Heart right ventricle (tissue), 16 donors: ENCODE data around the gene NAA25. TPM values are rescaled to one million over a fixed set of nuclear protein-coding genes. Genes with fewer than 3 reads are reported as not detected.

ENCODE experiments used
- ATAC-seq, 8 donors: fragments of 200-7000 bp; cut with Tn5 transposase; one replicate each; pipeline ENCODE4 v1.9.1; 2020; ENCODE audit warnings: mild to moderate bottlenecking in 8 of 8, moderate library complexity in 8 of 8, moderate number of reproducible peaks in 1 of 8
- DNase-seq, 2 donors: peaks; one replicate each; pipeline ENCODE4 v3.0.0-alpha.2; 2020
- H3K27ac ChIP-seq, 10 donors: fragments of 200-600 bp; sonication (generic) in 2 of 10; one replicate each; pipeline versions ENCODE4 v1.5.0 to v1.8.0; 2020 to 2022; ENCODE audit warnings: mild to moderate bottlenecking in 3 of 10
- H3K27me3 ChIP-seq, 7 donors: fragments of 200-600 bp; one replicate each; pipeline ENCODE4 v1.8.0; 2021 to 2022; ENCODE audit warnings: mild to moderate bottlenecking in 2 of 7
- H3K36me3 ChIP-seq, 9 donors: fragments of 200-600 bp; sonication (generic) in 1 of 9; one replicate each; pipeline versions ENCODE4 v1.5.0 to v1.8.0; 2020 to 2022; ENCODE audit warnings: mild to moderate bottlenecking in 2 of 9
- H3K4me1 ChIP-seq, 9 donors: fragments of 200-600 bp; sonication (generic) in 1 of 9; one replicate each; pipeline versions ENCODE4 v1.5.0 to v1.8.0; 2020 to 2022; ENCODE audit warnings: mild to moderate bottlenecking in 4 of 9
- H3K4me3 ChIP-seq, 10 donors: fragments of 200-600 bp; sonication (generic) in 2 of 10; one replicate each; pipeline versions ENCODE4 v1.5.0 to v1.8.0; 2020 to 2022; ENCODE audit warnings: mild to moderate bottlenecking in 7 of 10, moderate library complexity in 2 of 10
- H3K9me3 ChIP-seq, 11 donors: fragments of 200-600 bp in 10 of 11; sonication (generic) in 2 of 11; one replicate each; pipeline versions ENCODE4 v1.5.0 to v1.8.0; 2013 to 2022; ENCODE audit warnings: mild to moderate bottlenecking in 2 of 11, control low read depth in 1 of 11, moderate library complexity in 1 of 11
- WGBS, 2 donors: extraction: QIAGEN DNeasy Blood & Tissue Kit; methylation state at CpG; one replicate each; pipeline ENCODE4 v1.1.7; 2013; ENCODE audit warnings: inconsistent platforms in 1 of 2; 5-methylcytosine and 5-hydroxymethylcytosine counted together
- intact Hi-C, 10 donors: fragments of 100-400 bp; cut with DNase I; formaldehyde crosslinking; loops; one replicate each; pipeline versions ENCODE4 v1.11.1 to v1.14.2; 2022
- polyA plus RNA-seq, 2 donors: library from polyadenylated mRNA; stranded (reverse); fragments of 200-250 nt; gene quantifications; one replicate each; pipeline ENCODE4 v1.2.3, GENCODE V29; 2013
- total RNA-seq, 10 donors: library from RNA; stranded (reverse); fragmentation: NEBNext Ultra II Directional in 3 of 10; extraction: Animal tissue kit (Norgen Biotek cat#: 25700) in 3 of 10; gene quantifications; one replicate each; pipeline versions ENCODE4 v1.2.1 to v1.2.4, GENCODE V29; 2021 to 2023
- TF ChIP-seq, protein P1 (sequence below), 9 donors: fragments of 200-600 bp; sonication (generic) in 2 of 9; IDR thresholded peaks; one replicate each; pipeline versions ENCODE4 v1.5.0 to v1.8.0; 2021 to 2022; ENCODE audit warnings: antibody characterized with exemption in 9 of 9, mild to moderate bottlenecking in 5 of 9, moderate library complexity in 1 of 9
- donor health status: Arrhythmogenic right ventricular cardiomyopathy.
- donor health status: ischemic (EF 13 %, LVEDD 7.1; RV severe dilation, severe dysfunction).
- donor health status: healthy with polysubstance abuse.
- donor health status: DM: no; HTN: yes; CAD: no.
- donor health status: DM: no; HTN: no; CAD: no.
- donor health status: ischemic (EF 25% LVEDD 6.9; RV normal size, moderate dysfunction).
- donor health status: ischemic (EF 25% LVEDD 5.7; RV mildly dilated, moderate dysfunction).
- donor health status: healthy.
- donor health status: DM: yes; HTN: yes; CAD: no.
- donor health status: Ischemic cardiomyopathy.
- donor health status: ischemic (EF 35%, LVEDD 5.7; RV mildly dilated, moderate dysfunction).
- donor health status: nonischemic (EF 11% LVEDD 7.7; RV severe dilation, severe dysfunction).
- donor health status: DM: yes; HTN: yes; CAD: no.
- donor health status: PGD.
- donor health status: ischemic (EF 29% LVEDD 5.4; RV normal size, mild dysfunction).
- donor health status: nonischemic (EF 23%, LVEDD 6.1; RV moderate dilation, normal function).

Gene NAA25
- total and polyA plus RNA-seq, 12 donors = 3.6 to 26.3 (median 17.9) TPM

DNA sequence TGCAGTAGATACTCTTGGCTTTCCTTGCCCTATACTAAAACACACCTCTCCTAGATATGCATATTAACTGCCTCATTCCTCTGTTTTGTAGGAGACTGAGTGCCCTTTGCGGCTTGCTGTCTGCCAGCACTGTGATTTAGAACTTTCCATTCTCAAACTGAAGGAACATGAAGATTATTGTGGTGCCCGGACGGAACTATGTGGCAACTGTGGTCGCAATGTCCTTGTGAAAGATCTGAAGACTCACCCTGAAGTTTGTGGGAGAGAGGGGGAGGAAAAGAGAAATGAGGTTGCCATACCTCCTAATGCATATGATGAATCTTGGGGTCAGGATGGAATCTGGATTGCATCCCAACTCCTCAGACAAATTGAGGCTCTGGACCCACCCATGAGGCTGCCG, 32.1 kb upstream of the NAA25 start:
- intact Hi-C loops = loop anchor here in 1 of 10 donors (10.0 kb wide), 2 partner anchors 66 to 94 kb away; no protein-coding TSS in a partner anchor
- Histone ChIP-seq H3K4me3 (no peak overlapping the region), H3K27ac (peak overlapping the region in 1 of 10 donors; percentile 10), H3K27me3 (no peaks in the 10 kb centered on the region), H3K9me3 (no peaks in the 10 kb centered on the region), H3K4me1 (peaks cover 0 to 20% (median 0%) of the 10 kb centered on the region in 9 donors), H3K36me3 (peaks cover 4 to 100% (median 97%) of the 10 kb centered on the region in 9 donors)
- TF ChIP-seq, protein P1, sequence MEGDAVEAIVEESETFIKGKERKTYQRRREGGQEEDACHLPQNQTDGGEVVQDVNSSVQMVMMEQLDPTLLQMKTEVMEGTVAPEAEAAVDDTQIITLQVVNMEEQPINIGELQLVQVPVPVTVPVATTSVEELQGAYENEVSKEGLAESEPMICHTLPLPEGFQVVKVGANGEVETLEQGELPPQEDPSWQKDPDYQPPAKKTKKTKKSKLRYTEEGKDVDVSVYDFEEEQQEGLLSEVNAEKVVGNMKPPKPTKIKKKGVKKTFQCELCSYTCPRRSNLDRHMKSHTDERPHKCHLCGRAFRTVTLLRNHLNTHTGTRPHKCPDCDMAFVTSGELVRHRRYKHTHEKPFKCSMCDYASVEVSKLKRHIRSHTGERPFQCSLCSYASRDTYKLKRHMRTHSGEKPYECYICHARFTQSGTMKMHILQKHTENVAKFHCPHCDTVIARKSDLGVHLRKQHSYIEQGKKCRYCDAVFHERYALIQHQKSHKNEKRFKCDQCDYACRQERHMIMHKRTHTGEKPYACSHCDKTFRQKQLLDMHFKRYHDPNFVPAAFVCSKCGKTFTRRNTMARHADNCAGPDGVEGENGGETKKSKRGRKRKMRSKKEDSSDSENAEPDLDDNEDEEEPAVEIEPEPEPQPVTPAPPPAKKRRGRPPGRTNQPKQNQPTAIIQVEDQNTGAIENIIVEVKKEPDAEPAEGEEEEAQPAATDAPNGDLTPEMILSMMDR (IDR thresholded peaks at IDR 0.05) = no peak
- DNase-seq (no peak), ATAC-seq (no peak)
- WGBS, 2 donors = 88 to 93% methylated on average over 5 of the region's 5 CpGs

DNA sequence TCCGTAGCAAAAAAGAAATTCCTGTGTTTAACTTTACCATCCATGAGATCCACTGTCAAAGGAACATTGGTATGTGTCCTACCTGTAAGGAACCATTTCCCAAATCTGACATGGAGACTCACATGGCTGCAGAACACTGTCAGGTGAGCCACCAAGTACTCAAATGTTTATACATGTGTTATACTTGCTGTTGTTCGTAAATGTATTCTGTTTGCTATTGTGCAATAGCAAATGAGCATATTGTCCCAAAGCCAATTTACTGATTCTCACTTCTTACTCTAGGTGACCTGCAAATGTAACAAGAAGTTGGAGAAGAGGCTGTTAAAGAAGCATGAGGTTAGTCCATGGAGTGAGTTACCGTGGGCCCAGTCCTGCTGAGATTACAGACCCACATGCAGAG, 26.1 kb upstream of the NAA25 start:
- Histone ChIP-seq H3K9me3 (no peaks in the 10 kb centered on the region), H3K4me1 (peaks cover 3 to 43% (median 32%) of the 10 kb centered on the region in 9 donors), H3K27me3 (no peaks in the 10 kb centered on the region), H3K4me3 (no peak overlapping the region), H3K27ac (no peak overlapping the region), H3K36me3 (peaks cover 0 to 86% (median 49%) of the 10 kb centered on the region in 9 donors)
- TF ChIP-seq, protein P1 (IDR thresholded peaks at IDR 0.05) = no peak
- ATAC-seq (no peak), DNase-seq (no peak)
- intact Hi-C loops = no loop called here
- 91 to 94% methylated on average over 3 of the region's 3 CpGs for whole genome bisulfite sequencing, 2 donors

DNA sequence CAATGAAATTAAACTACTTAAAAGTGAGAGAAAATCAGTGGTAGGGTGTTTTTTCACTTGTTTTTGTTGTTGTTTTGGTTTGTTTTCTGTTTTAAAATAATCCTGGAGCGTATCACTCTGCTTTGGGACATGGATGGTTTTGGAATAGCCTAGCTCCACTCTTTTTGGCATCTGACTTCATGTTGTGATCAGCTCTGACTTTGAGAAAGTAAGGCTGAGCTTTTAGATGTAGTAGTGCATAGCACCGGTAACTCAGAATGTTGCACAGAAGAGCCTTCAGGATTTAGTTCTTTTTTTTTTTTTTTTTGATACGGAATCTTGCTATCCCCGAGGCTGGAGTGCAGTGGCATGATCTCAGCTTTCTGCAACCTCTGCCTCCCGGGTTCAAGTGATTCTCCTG, 24.8 kb upstream of the NAA25 start:
- TF ChIP-seq, protein P1 (IDR thresholded peaks at IDR 0.05) = no peak
- H3K27ac ChIP-seq = peak overlapping the region in 4 of 10 donors; percentile 11 to 90 (median 34)
- ATAC-seq (peak in 2 of 8 donors; percentile 64), DNase-seq (no peak)
- intact Hi-C loops = no loop called here
- H3K4me1 ChIP-seq = peaks cover 3 to 55% (median 44%) of the 10 kb centered on the region in 9 donors
- WGBS, 2 donors = 91 to 92% methylated on average over 5 of the region's 5 CpGs
- no peaks in the 10 kb centered on the region for H3K9me3 ChIP-seq
- H3K36me3 ChIP-seq = peaks cover 0 to 73% (median 36%) of the 10 kb centered on the region in 9 donors
- no peak overlapping the region for H3K4me3 ChIP-seq
- no peaks in the 10 kb centered on the region for H3K27me3 ChIP-seq

DNA sequence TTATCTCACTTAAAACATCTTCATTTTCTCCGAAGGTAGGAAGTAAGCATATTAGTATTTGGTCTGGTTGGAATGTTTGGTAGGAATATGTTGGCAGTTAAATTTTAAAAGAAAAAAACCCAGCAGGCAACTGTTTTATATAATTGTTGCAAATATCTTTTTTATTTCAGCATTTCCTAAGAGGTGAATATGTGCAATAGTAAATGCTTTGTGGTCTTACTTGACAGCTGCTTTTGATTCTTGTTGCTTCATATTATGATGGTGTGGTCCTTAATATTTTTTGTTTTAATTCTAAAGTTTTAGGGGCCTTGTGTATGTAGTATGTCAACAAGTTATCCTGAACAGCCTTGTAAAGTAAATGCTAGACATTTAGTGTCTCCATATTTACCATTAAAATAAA, 23.1 kb upstream of the NAA25 start:
- DNase-seq = no peak
- TF ChIP-seq, protein P1 (IDR thresholded peaks at IDR 0.05) = no peak
- H3K27me3 ChIP-seq = no peaks in the 10 kb centered on the region
- intact Hi-C loops = no loop called here
- peaks cover 0 to 55% (median 20%) of the 10 kb centered on the region in 9 donors for H3K36me3 ChIP-seq
- no peaks in the 10 kb centered on the region for H3K9me3 ChIP-seq
- no peak for ATAC-seq
- peak overlapping the region in 1 of 10 donors; percentile 37 for H3K4me3 ChIP-seq
- H3K4me1 ChIP-seq = peaks cover 3 to 72% (median 58%) of the 10 kb centered on the region in 9 donors
- WGBS, 2 donors = 76 to 78% methylated on average over 1 of the region's 1 CpG
- H3K27ac ChIP-seq = peak overlapping the region in 4 of 10 donors; percentile 53 to 90 (median 70)
